GM18507 (cell line): ENCODE results near the gene MTHFD1.

Experiments
- DNase-seq: peaks from one replicate; pipeline ENCODE4 v3.0.0; 2011; ENCODE audit warnings: low read depth; ENCODE audit not compliant: insufficient read length; ENCODE audit errors: extremely low spot score
- FAIRE-seq: peaks from 2 replicates; lab custom pipeline; 2011; peaks lifted over from hg19 to GRCh38; lab: Jason Lieb, UNC

MTHFD1 gene

GRCh38 chr14:64474698-64475097, 86.5 kb downstream of the MTHFD1 start:
- peak; percentile 59 for FAIRE-seq

GRCh38 chr14:64475585-64476273, 87.6 kb downstream of the MTHFD1 start:
- no peak for DNase-seq
- no peak for FAIRE-seq

More at GRCh38 chr14:64474698-64475097, 86.5 kb downstream of the MTHFD1 start:
- no peak for DNase-seq

GRCh38 chr14:64476438-64476837, 88.3 kb downstream of the MTHFD1 start:
- no peak for FAIRE-seq
- DNase-seq, result no peak

GRCh38 chr14:64478634-64479250, 90.6 kb downstream of the MTHFD1 start:
- DNase-seq (no peak), FAIRE-seq (peak; percentile 62)

- no peak for FAIRE-seq
- no peak for DNase-seq
These were observed 100.5 kb downstream of the MTHFD1 start for GRCh38 chr14:64488590-64489099.

- no peak for FAIRE-seq
These were observed 103.5 kb downstream of the MTHFD1 start for GRCh38 chr14:64491637-64492036.

GRCh38 chr14:64493455-64493854, 105.3 kb downstream of the MTHFD1 start:
- no peak for DNase-seq
- no peak for FAIRE-seq

More at GRCh38 chr14:64491637-64492036, 103.5 kb downstream of the MTHFD1 start:
- no peak for DNase-seq

GRCh38 chr14:64495252-64495651, 107.1 kb downstream of the MTHFD1 start:
- FAIRE-seq (no peak), DNase-seq (no peak)

- FAIRE-seq (no peak), DNase-seq (no peak)
These were observed 108.6 kb downstream of the MTHFD1 start for GRCh38 chr14:64496764-64497163.

GRCh38 chr14:64500088-64500487, 111.9 kb downstream of the MTHFD1 start:
- DNase-seq (no peak), FAIRE-seq (no peak)

GRCh38 chr14:64501411-64502171, 113.4 kb downstream of the MTHFD1 start:
- FAIRE-seq, result no peak

GRCh38 chr14:64502456-64502855, 114.3 kb downstream of the MTHFD1 start:
- FAIRE-seq (no peak), DNase-seq (no peak)

More at GRCh38 chr14:64501411-64502171, 113.4 kb downstream of the MTHFD1 start:
- DNase-seq, result no peak

GRCh38 chr14:64502887-64503433, 114.8 kb downstream of the MTHFD1 start:
- FAIRE-seq, result no peak
- DNase-seq, result no peak

GRCh38 chr14:64503434-64504309, 115.5 kb downstream of the MTHFD1 start, which contains the start of gene ZBTB25:
Gene ZBTB25, minus strand, starts transcription at chr14:64503838. Its CDS starts 13,305 bp downstream, at chr14:64490533.
- FAIRE-seq (peak; percentile 85), DNase-seq (peak; percentile 58)

- FAIRE-seq (peak; percentile 36), DNase-seq (no peak)
These were observed 116.2 kb downstream of the MTHFD1 start, which contains the start of gene ZBTB1 for GRCh38 chr14:64504310-64504896. Gene ZBTB1, plus strand, starts transcription at chr14:64504770. Its CDS starts 16,735 bp downstream, at chr14:64521505.

- FAIRE-seq (peak; percentile 72), DNase-seq (peak; percentile 50)
These were observed 117.0 kb downstream of the MTHFD1 start for GRCh38 chr14:64504897-64505794.

GRCh38 chr14:64506721-64507120, 118.6 kb downstream of the MTHFD1 start:
- FAIRE-seq (no peak), DNase-seq (no peak)
